GM10266 (cell line): ENCODE measurements around the gene PYGO2.
"Not testable (repeated sequence)": the region's sequence is repeated elsewhere in the genome, so short reads cannot be mapped to it uniquely, and the experiment has no call there.

Experiments used
- DNase-seq: peaks from one replicate; pipeline ENCODE4 v3.0.0; 2012; ENCODE audit errors: extremely low spot score
- CTCF ChIP-seq: IDR thresholded peaks from 2 replicates; pipeline ENCODE4 v1.5.1; 2012; ENCODE audit warnings: mild to moderate bottlenecking, low read depth; ENCODE audit not compliant: control insufficient read depth, insufficient read depth; ENCODE audit errors: missing control alignments

PYGO2 gene

GRCh38 chr1:154982897-154983648, 21.5 kb upstream of the PYGO2 start, which contains the start of gene FLAD1:
FLAD1 (plus strand) TSS chr1:154983344; CDS start chr1:154983695, 351 bp downstream.
- no peak for TF ChIP-seq CTCF
- peak; percentile 94 for DNase-seq

- DNase-seq, result no peak
- no peak for TF ChIP-seq CTCF
Measured at GRCh38 chr1:154982341-154982740, 20.8 kb upstream of the PYGO2 start.

- no peak for TF ChIP-seq CTCF
- no peak for DNase-seq
Measured at GRCh38 chr1:154978360-154978759, 16.8 kb upstream of the PYGO2 start.

GRCh38 chr1:154977762-154978161, 16.2 kb upstream of the PYGO2 start:
- DNase-seq, result not testable (repeated sequence)

- no peak for TF ChIP-seq CTCF
- DNase-seq, result peak; percentile 39
Measured at GRCh38 chr1:154975409-154976059, 14.0 kb upstream of the PYGO2 start.

GRCh38 chr1:154974808-154975408, 13.3 kb upstream of the PYGO2 start:
- TF ChIP-seq CTCF, result no peak
- DNase-seq, result peak; percentile 87

- peak; percentile 93 for DNase-seq
- TF ChIP-seq CTCF, result no peak
Measured at GRCh38 chr1:154974102-154974807, 12.7 kb upstream of the PYGO2 start, which contains the start of gene CKS1B. CKS1B (plus strand) TSS chr1:154974681; CDS start chr1:154974746, 65 bp downstream.
